K562 (cell line): ENCODE results near the gene IGLON5. TPM values are rescaled to one million over a fixed set of nuclear protein-coding genes. Genes with fewer than 3 reads are reported as not detected.
A peak's percentile ranks its signal among the peaks of the same experiment; 100 is the strongest.

Source experiments
- ATF6 ChIP-seq: sonication (generic); formaldehyde crosslinking; IDR thresholded peaks from 2 replicates; pipeline ENCODE4 v1.4.0; 2020; ENCODE audit warnings: mild to moderate bottlenecking, missing genetic modification reagents
- EGR1 ChIP-seq: fragments of 450-650 bp; conservative IDR thresholded peaks from 2 replicates; pipeline ENCODE4 v1.6.1; 2017; ENCODE audit warnings: mild to moderate bottlenecking
- FOXM1 ChIP-seq, 2 experiments: fragments of 450-650 bp in 1 of 2; sonication (generic) in 1 of 2; formaldehyde crosslinking in 1 of 2; IDR thresholded peaks; 2 replicates each; pipeline versions ENCODE4 v1.6.1 to v1.9.0; 2017 to 2022; ENCODE audit warnings: low read depth in 2 of 2, mild to moderate bottlenecking in 2 of 2, missing genetic modification reagents in 1 of 2, moderate library complexity in 1 of 2
- HDAC2 ChIP-seq: fragments of 450-650 bp; IDR thresholded peaks from 2 replicates; pipeline ENCODE4 v1.6.1; 2016; ENCODE audit warnings: mild to moderate bottlenecking
- MCM5 ChIP-seq: fragments of 450-650 bp; IDR thresholded peaks from 2 replicates; pipeline ENCODE4 v1.6.1; 2016; ENCODE audit warnings: low read depth
- MECOM ChIP-seq: fragments of 250-450 bp; sonication (Bioruptor Pico); IDR thresholded peaks from 2 replicates; pipeline ENCODE4 v1.8.0; 2022; ENCODE audit warnings: inconsistent platforms
- MITF ChIP-seq: IDR thresholded peaks from 2 replicates; pipeline ENCODE4 v1.6.1; 2014; ENCODE audit warnings: antibody characterized with exemption
- PATZ1 ChIP-seq: fragments of 250-450 bp; sonication (Bioruptor Pico); IDR thresholded peaks from 2 replicates; pipeline ENCODE4 v1.5.0; 2020; ENCODE audit warnings: mild to moderate bottlenecking, borderline replicate concordance
- PREB ChIP-seq: sonication (generic); formaldehyde crosslinking; IDR thresholded peaks from 2 replicates; pipeline ENCODE4 v1.8.1; 2023; ENCODE audit warnings: mild to moderate bottlenecking, missing genetic modification reagents
- SIX5 ChIP-seq, 2 experiments: IDR thresholded peaks; 2 replicates each; pipeline ENCODE4 v1.6.1; 2011; ENCODE audit warnings: low read length in 2 of 2, borderline replicate concordance in 1 of 2, low read depth in 1 of 2, mild to moderate bottlenecking in 1 of 2, moderate library complexity in 1 of 2; ENCODE audit not compliant: insufficient read depth in 1 of 2
- SMAD1 ChIP-seq: fragments of 150-350 bp; IDR thresholded peaks from 2 replicates; pipeline ENCODE4 v1.6.1; 2014; ENCODE audit warnings: low read length, low read depth; ENCODE audit not compliant: partially characterized antibody
- VEZF1 ChIP-seq: fragments of 200-800 bp; sonication (Bioruptor generic); IDR thresholded peaks from 2 replicates; pipeline ENCODE4 v1.6.1; 2017; ENCODE audit warnings: missing genetic modification characterization, missing compliant biosample characterization
- ZNF174 ChIP-seq: fragments of 250-450 bp; sonication (Bioruptor Pico); IDR thresholded peaks from 2 replicates; pipeline ENCODE4 v1.4.0; 2020; ENCODE audit warnings: mild to moderate bottlenecking
- ZNF277 ChIP-seq: fragments of 250-450 bp; sonication (Bioruptor Pico); IDR thresholded peaks from 2 replicates; pipeline ENCODE4 v1.8.0; 2022; ENCODE audit warnings: inconsistent platforms, mild to moderate bottlenecking, moderate library complexity, borderline replicate concordance
- ZNF324 ChIP-seq: fragments of 250-450 bp; sonication (Bioruptor Pico); IDR thresholded peaks from 2 replicates; pipeline ENCODE4 v1.4.0; 2020; ENCODE audit warnings: mild to moderate bottlenecking
- ZNF785 ChIP-seq: fragments of 250-450 bp; sonication (Bioruptor Pico); IDR thresholded peaks from 2 replicates; pipeline ENCODE4 v1.4.0; 2020; ENCODE audit warnings: mild to moderate bottlenecking
- polyA plus RNA-seq, 8 experiments: library from polyadenylated mRNA; depleted of rRNA in 4 of 8; stranded (reverse) in 5 of 8; unstranded in 3 of 8; fragments of >200 nt; fragmentation: Nextera tagmentation in 2 of 8; fragmentation: Illumina TruSeq in 1 of 8; extraction: Ambion mirVana in 2 of 8; extraction: Trizol in 1 of 8; gene quantifications; 2 replicates each; pipeline versions ENCODE4 v1.2.1 to v1.2.3, GENCODE V29; 2011 to 2014; ENCODE audit warnings: inconsistent platforms in 1 of 8, missing spikeins in 1 of 8
- total RNA-seq, 7 experiments: library from RNA; depleted of rRNA in 6 of 7; stranded (reverse); fragments of >200 nt in 6 of 7; fragmentation: Illumina TruSeq in 2 of 7; extraction: Trizol in 2 of 7; gene quantifications; 2 replicates each; pipeline versions ENCODE4 v1.2.1 to v1.2.3, GENCODE V29; 2011 to 2021; ENCODE audit warnings: low replicate concordance in 1 of 7

The IGLON5 gene
- total and polyA plus RNA-seq, 9 of the 15 experiments (the other 6 are each of a cell fraction or from before 2014, with no cell fraction given): 0.03 to 0.22 (median 0.14) TPM; not detected in 2

GRCh38 chr19:51366389-51367254 is 55.2 kb downstream of the IGLON5 start (continued):
- TF ChIP-seq ZNF785: no peak
- no peak for TF ChIP-seq SIX5 (IDR thresholded peaks at IDR 0.05; ENCODE audit: borderline replicate concordance in 1 of 2, insufficient read depth in 1 of 2, low read depth in 1 of 2, low read length in 2 of 2)
- no peak for TF ChIP-seq MECOM (CRISPR knock-in tag)
- TF ChIP-seq PATZ1 (CRISPR knock-in tag): no peak
- TF ChIP-seq EGR1: no peak; the same call in 1 of the 2 replicates
- TF ChIP-seq PREB (CRISPR knock-in tag): no peak
- peak; percentile 95 for TF ChIP-seq VEZF1 (CRISPR knock-in tag)
- no peak for TF ChIP-seq SMAD1
- TF ChIP-seq HDAC2: peak; percentile 32; the same call in 1 of the 2 replicates
- no peak for TF ChIP-seq ZNF324 (CRISPR knock-in tag)
- no peak for TF ChIP-seq ZNF277 (CRISPR knock-in tag)
- peak; percentile 68; the same call in 1 of the 2 replicates for TF ChIP-seq ATF6 (CRISPR knock-in tag)
- no peak for TF ChIP-seq MCM5
- TF ChIP-seq ZNF174 (CRISPR knock-in tag): no peak
- TF ChIP-seq MITF: 0 out of 2 replicates have a peak, but pooled peaks have one; percentile 23
- no peak for TF ChIP-seq FOXM1 (IDR thresholded peaks at IDR 0.05; ENCODE audit: low read depth)
- TF ChIP-seq FOXM1 (CRISPR knock-in tag; IDR thresholded peaks at IDR 0.05; ENCODE audit: low read depth): 0 out of 2 replicates have a peak, but pooled peaks have one; percentile 19
